ENCODE data around the gene PSG4. TPM values are rescaled to one million over a fixed set of nuclear protein-coding genes. Genes with fewer than 3 reads are reported as not detected.

The PSG4 gene
- total and polyA plus RNA-seq, 2 donors = 0.05 to 0.07 TPM

DNA sequence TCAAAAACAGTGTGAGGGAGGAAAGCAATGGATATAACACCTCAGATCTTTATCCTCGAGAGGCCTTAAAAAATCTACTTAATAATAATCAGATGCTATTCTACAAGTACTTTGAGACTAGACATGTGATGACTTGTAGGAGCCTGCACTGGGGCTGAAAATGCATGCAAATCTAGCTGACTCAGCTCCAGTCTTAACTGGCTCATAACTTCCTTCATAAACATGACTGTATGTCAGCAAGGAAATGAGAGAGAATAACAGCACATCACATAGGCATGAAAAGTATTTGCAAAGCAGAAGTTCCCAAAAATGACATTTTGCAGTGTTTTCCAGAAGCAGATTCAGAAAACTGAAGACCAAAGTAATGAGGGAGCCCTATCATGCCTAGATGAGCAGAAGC is 57.2 kb downstream of the PSG4 start:
- no peaks in the 10 kb centered on the region for H3K4me1 ChIP-seq (ENCODE audit: control insufficient read depth in 2 of 2, insufficient read depth in 2 of 2, low read length in 2 of 2)
- 89% methylated on average over 1 of the region's 1 CpG for WGBS
- no peak for DNase-seq (ENCODE audit: low read depth in 6 of 9, low spot score in 9 of 9)
- H3K4me3 ChIP-seq (ENCODE audit: low read length in 2 of 2) = no peak overlapping the region
- H3K27me3 ChIP-seq (ENCODE audit: control insufficient read depth in 2 of 2, insufficient read depth in 1 of 2, low read length in 1 of 2) = no peaks in the 10 kb centered on the region
- no peaks in the 10 kb centered on the region for H3K9me3 ChIP-seq (ENCODE audit: control insufficient read depth in 2 of 2, insufficient read depth in 1 of 2, low read length in 1 of 2)
- no peaks in the 10 kb centered on the region for H3K36me3 ChIP-seq (ENCODE audit: control insufficient read depth in 2 of 2, insufficient read depth in 2 of 2, low read length in 1 of 2)
- no peak overlapping the region for H3K27ac ChIP-seq (ENCODE audit: low read depth in 1 of 2, low read length in 1 of 2)

Other genes with a start within 250 kb of the PSG4 start
- gene PSG11, start 179.2 kb downstream of the PSG4 start, total RNA-seq = 0.05 TPM
- gene PSG11, start 179.2 kb downstream of the PSG4 start, polyA plus RNA-seq = 0.07 TPM
- 0.05 TPM for gene PSG2, start 122.9 kb downstream of the PSG4 start, total RNA-seq
- gene PSG2, start 122.9 kb downstream of the PSG4 start, polyA plus RNA-seq = 0.05 TPM
- gene PSG5, start 19.1 kb downstream of the PSG4 start, total RNA-seq = not detected
- 0.05 TPM for gene PSG5, start 19.1 kb downstream of the PSG4 start, polyA plus RNA-seq
- not detected for gene PSG9, start 63.9 kb upstream of the PSG4 start, total RNA-seq
- 0.23 TPM for gene PSG9, start 63.9 kb upstream of the PSG4 start, polyA plus RNA-seq
- gene CD177, start 148.0 kb upstream of the PSG4 start, total RNA-seq = 0.99 TPM
- gene CD177, start 148.0 kb upstream of the PSG4 start, polyA plus RNA-seq = 0.80 TPM
- 0.99 TPM for gene TEX101, start 209.3 kb upstream of the PSG4 start, total RNA-seq
- 0.18 TPM for gene TEX101, start 209.3 kb upstream of the PSG4 start, polyA plus RNA-seq

All from thymus (tissue), 11 donors.